RWPE2 (cell line): ENCODE data around the gene ATXN7L1.

ENCODE experiments used
- ATAC-seq: fragments of 200-7000 bp; cut with Tn5 transposase; 3 replicates; pipeline ENCODE4 v1.9.1; 2021; ENCODE audit warnings: low read depth
- DNase-seq: peaks from one replicate; pipeline ENCODE4 v3.0.0-alpha.2; 2020; ENCODE audit warnings: low spot score
- H3K27ac ChIP-seq: fragments of 450-650 bp; 2 replicates; pipeline ENCODE4 v1.5.1; 2017; ENCODE audit warnings: mild to moderate bottlenecking; ENCODE audit not compliant: poor library complexity, severe bottlenecking
- H3K27me3 ChIP-seq: fragments of 250-450 bp; sonication (Bioruptor Pico); 2 replicates; pipeline ENCODE4 v1.5.1; 2021; ENCODE audit warnings: mild to moderate bottlenecking, moderate library complexity; ENCODE audit not compliant: insufficient read depth, poor library complexity, severe bottlenecking
- H3K36me3 ChIP-seq: fragments of 250-450 bp; sonication (Bioruptor Pico); 2 replicates; pipeline ENCODE4 v1.5.1; 2020; ENCODE audit warnings: low read depth, mild to moderate bottlenecking, moderate library complexity
- H3K4me1 ChIP-seq: fragments of 250-450 bp; sonication (Bioruptor Pico); 2 replicates; pipeline ENCODE4 v1.5.1; 2021; ENCODE audit warnings: mild to moderate bottlenecking, moderate library complexity; ENCODE audit not compliant: insufficient read depth, poor library complexity, severe bottlenecking
- H3K4me3 ChIP-seq: fragments of 250-450 bp; sonication (Bioruptor Pico); 2 replicates; pipeline ENCODE4 v1.5.1; 2021; ENCODE audit warnings: mild to moderate bottlenecking, moderate library complexity; ENCODE audit not compliant: severe bottlenecking
- H3K9me3 ChIP-seq: fragments of 250-450 bp; sonication (Bioruptor Pico); 2 replicates; pipeline ENCODE4 v1.5.1; 2021; ENCODE audit warnings: mild to moderate bottlenecking, moderate library complexity; ENCODE audit not compliant: severe bottlenecking
- CTCF ChIP-seq: fragments of 450-650 bp; IDR thresholded peaks from one replicate; pipeline ENCODE4 v1.5.1; 2017; ENCODE audit warnings: mild to moderate bottlenecking, moderate library complexity; ENCODE audit not compliant: poor library complexity, severe bottlenecking

ATXN7L1 gene

GRCh38 chr7:105862770-105863169, 13.6 kb downstream of the ATXN7L1 start:
- no peak overlapping the region for H3K4me3 ChIP-seq
- H3K27ac ChIP-seq, result no peak overlapping the region
- ATAC-seq, result no peak
- DNase-seq, result no peak
- H3K36me3 ChIP-seq, result no peaks in the 10 kb centered on the region
- no peaks in the 10 kb centered on the region for H3K9me3 ChIP-seq
- no peaks in the 10 kb centered on the region for H3K27me3 ChIP-seq
- no peaks in the 10 kb centered on the region for H3K4me1 ChIP-seq
- TF ChIP-seq CTCF, result no peak

GRCh38 chr7:105862276-105862675, 14.1 kb downstream of the ATXN7L1 start:
- no peak for ATAC-seq
- Histone ChIP-seq H3K27ac (no peak overlapping the region), H3K4me1 (no peaks in the 10 kb centered on the region), H3K4me3 (no peak overlapping the region), H3K36me3 (no peaks in the 10 kb centered on the region), H3K27me3 (no peaks in the 10 kb centered on the region), H3K9me3 (no peaks in the 10 kb centered on the region)
- DNase-seq, result no peak
- TF ChIP-seq CTCF, result no peak

GRCh38 chr7:105861224-105861623, 15.2 kb downstream of the ATXN7L1 start:
- H3K4me1 ChIP-seq, result no peaks in the 10 kb centered on the region
- no peaks in the 10 kb centered on the region for H3K36me3 ChIP-seq
- H3K27ac ChIP-seq, result no peak overlapping the region
- no peak overlapping the region for H3K4me3 ChIP-seq
- ATAC-seq, result no peak
- H3K9me3 ChIP-seq, result no peaks in the 10 kb centered on the region
- DNase-seq, result no peak
- H3K27me3 ChIP-seq, result no peaks in the 10 kb centered on the region
- no peak for TF ChIP-seq CTCF

GRCh38 chr7:105860793-105861192, 15.6 kb downstream of the ATXN7L1 start:
- Histone ChIP-seq H3K27ac (no peak overlapping the region), H3K36me3 (no peaks in the 10 kb centered on the region), H3K27me3 (no peaks in the 10 kb centered on the region), H3K4me3 (no peak overlapping the region), H3K4me1 (no peaks in the 10 kb centered on the region), H3K9me3 (no peaks in the 10 kb centered on the region)
- DNase-seq (no peak), ATAC-seq (no peak)
- no peak for TF ChIP-seq CTCF

GRCh38 chr7:105857009-105857952, 19.1 kb downstream of the ATXN7L1 start:
- Histone ChIP-seq H3K9me3 (no peaks in the 10 kb centered on the region), H3K27me3 (no peaks in the 10 kb centered on the region), H3K36me3 (no peaks in the 10 kb centered on the region), H3K4me3 (no peak overlapping the region), H3K4me1 (no peaks in the 10 kb centered on the region), H3K27ac (no peak overlapping the region)
- ATAC-seq (no peak), DNase-seq (no peak)
- TF ChIP-seq CTCF, result no peak
